ENCODE measurements around the gene LASP1.

Gene LASP1

GRCh38 chr17:38870259-38871165 lies 654 bp downstream of the LASP1 start:
- no peak for DNase-seq

GRCh38 chr17:38871247-38872015 lies 1.6 kb downstream of the LASP1 start:
- DNase-seq = no peak

GRCh38 chr17:38872027-38872511 lies 2.2 kb downstream of the LASP1 start:
- DNase-seq = no peak

- no peak for DNase-seq
Observed at GRCh38 chr17:38872671-38873385, 3.0 kb downstream of the LASP1 start.

GRCh38 chr17:38873640-38874380 lies 4.0 kb downstream of the LASP1 start:
- DNase-seq = no peak

- no peak for DNase-seq
Observed at GRCh38 chr17:38874505-38875400, 4.9 kb downstream of the LASP1 start.

GRCh38 chr17:38875477-38876075 lies 5.7 kb downstream of the LASP1 start:
- no peak for DNase-seq

- DNase-seq = no peak
Observed at GRCh38 chr17:38877130-38877851, 7.4 kb downstream of the LASP1 start.

GRCh38 chr17:38879878-38880665 lies 10.2 kb downstream of the LASP1 start:
- no peak for DNase-seq

- DNase-seq = peak; percentile 73
Observed at GRCh38 chr17:38881600-38882191, 11.8 kb downstream of the LASP1 start.

GRCh38 chr17:38882870-38883269 lies 13.0 kb downstream of the LASP1 start:
- no peak for DNase-seq

GRCh38 chr17:38883592-38884526 lies 14.0 kb downstream of the LASP1 start:
- DNase-seq = no peak

- peak; percentile 12 for DNase-seq
Observed at GRCh38 chr17:38885044-38885727, 15.3 kb downstream of the LASP1 start.

GRCh38 chr17:38885728-38886642 lies 16.1 kb downstream of the LASP1 start:
- DNase-seq = peak; percentile 87

GRCh38 chr17:38886643-38887010 lies 16.8 kb downstream of the LASP1 start:
- DNase-seq = no peak

- no peak for DNase-seq
Observed at GRCh38 chr17:38888842-38889241, 19.0 kb downstream of the LASP1 start.

Data from NCI-H2227 treated with DMSO at 0.1 percent for 48 hours (cell line).